Retina (tissue), 1 donor: Measurements from ENCODE around the gene SLC10A6.

ENCODE experiments used
- DNase-seq: peaks from one replicate; pipeline ENCODE4 v3.0.0-alpha.2; 2016

Gene SLC10A6

DNA sequence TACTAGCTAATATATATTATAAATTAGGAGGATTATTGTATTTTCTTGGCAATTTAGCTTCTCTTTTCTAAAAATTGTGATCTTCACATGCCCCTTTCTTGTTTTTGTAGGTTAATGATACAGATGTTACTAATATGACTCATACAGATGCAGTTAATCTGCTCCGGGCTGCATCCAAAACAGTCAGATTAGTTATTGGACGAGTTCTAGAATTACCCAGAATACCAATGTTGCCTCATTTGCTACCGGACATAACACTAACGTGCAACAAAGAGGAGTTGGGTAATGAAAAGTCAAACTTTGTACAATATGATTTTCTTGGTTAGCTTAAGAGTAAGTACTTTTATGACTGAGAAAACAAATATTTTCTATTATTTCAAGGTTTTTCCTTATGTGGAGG, 74.1 kb downstream of the SLC10A6 start:
- DNase-seq = no peak
